HEK293T (cell line): Measurements from ENCODE around the gene MEF2A.

ENCODE experiments used
- HDGF ChIP-seq: fragments of 450-650 bp; IDR thresholded peaks from 2 replicates; pipeline ENCODE4 v1.6.1; 2017; ENCODE audit warnings: antibody characterized with exemption, borderline replicate concordance
- SP1 ChIP-seq: fragments of 450-650 bp; IDR thresholded peaks from 2 replicates; pipeline ENCODE4 v1.6.1; 2017
- SUZ12 ChIP-seq: fragments of 450-650 bp; IDR thresholded peaks from 2 replicates; pipeline ENCODE4 v1.6.1; 2016; ENCODE audit warnings: mild to moderate bottlenecking

DNA sequence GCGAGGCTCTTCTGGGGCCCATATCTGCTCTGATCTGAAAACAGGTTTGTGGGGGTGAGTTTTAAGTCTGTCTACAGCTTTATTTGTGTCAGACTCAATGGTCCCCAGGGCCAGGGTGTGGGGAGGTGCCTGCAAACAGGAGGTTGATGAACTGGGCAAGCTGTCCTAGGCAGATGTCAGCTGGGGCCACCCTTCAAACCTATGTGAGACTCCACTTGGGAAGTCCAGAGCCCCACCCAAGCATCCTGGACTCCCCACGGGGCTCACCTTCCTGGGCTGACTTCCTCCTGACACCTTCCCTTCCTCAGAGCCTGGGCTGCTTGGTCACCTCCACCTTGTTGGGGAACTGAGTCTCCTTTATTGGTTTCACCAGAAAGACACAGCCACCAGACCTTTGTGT lies 176.1 kb downstream of the MEF2A start:
- TF ChIP-seq SP1: no peak
- no peak for TF ChIP-seq SUZ12
- TF ChIP-seq HDGF: no peak
